ENCODE results near the gene RPS6KA2.

Gene RPS6KA2

DNA sequence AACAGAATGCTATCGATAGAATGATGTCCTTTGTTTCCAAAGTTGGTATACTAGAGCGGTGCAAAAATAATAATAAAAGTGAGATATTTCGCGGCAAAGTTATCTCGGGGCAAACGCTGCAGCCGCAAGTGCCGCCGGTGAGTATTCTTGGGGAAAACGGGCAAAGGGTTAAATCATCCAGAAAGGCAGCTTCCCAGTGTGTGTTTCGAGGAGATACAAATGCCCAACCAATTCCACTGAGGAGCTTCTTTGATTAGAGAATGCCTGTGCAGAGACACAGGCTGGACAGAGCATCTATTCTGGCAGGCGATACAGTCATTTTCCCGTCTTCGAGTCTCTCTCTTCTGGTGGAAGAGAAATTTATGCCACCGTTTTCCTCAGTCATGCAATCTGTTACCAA lies 186.3 kb downstream of the RPS6KA2 start:
- Histone ChIP-seq H3K27me3 (ENCODE audit: insufficient read depth, poor library complexity, severe bottlenecking) (no peaks in the 10 kb centered on the region), H3K27ac (replicated peaks) (no peak overlapping the region), H3K4me3 (replicated peaks; ENCODE audit: insufficient read depth, low read length) (no peak overlapping the region)
- no peak for TF ChIP-seq POLR2AphosphoS5 (IDR thresholded peaks at IDR 0.05; ENCODE audit: low read depth)
- TF ChIP-seq CTCF (IDR thresholded peaks at IDR 0.05; ENCODE audit: insufficient read depth, low read length): no peak
- no peak for TF ChIP-seq GABPA (IDR thresholded peaks at IDR 0.05; ENCODE audit: low read depth)
- TF ChIP-seq SPI1 (IDR thresholded peaks at IDR 0.05; ENCODE audit: borderline replicate concordance, low read depth): no peak
- TF ChIP-seq, protein P1, sequence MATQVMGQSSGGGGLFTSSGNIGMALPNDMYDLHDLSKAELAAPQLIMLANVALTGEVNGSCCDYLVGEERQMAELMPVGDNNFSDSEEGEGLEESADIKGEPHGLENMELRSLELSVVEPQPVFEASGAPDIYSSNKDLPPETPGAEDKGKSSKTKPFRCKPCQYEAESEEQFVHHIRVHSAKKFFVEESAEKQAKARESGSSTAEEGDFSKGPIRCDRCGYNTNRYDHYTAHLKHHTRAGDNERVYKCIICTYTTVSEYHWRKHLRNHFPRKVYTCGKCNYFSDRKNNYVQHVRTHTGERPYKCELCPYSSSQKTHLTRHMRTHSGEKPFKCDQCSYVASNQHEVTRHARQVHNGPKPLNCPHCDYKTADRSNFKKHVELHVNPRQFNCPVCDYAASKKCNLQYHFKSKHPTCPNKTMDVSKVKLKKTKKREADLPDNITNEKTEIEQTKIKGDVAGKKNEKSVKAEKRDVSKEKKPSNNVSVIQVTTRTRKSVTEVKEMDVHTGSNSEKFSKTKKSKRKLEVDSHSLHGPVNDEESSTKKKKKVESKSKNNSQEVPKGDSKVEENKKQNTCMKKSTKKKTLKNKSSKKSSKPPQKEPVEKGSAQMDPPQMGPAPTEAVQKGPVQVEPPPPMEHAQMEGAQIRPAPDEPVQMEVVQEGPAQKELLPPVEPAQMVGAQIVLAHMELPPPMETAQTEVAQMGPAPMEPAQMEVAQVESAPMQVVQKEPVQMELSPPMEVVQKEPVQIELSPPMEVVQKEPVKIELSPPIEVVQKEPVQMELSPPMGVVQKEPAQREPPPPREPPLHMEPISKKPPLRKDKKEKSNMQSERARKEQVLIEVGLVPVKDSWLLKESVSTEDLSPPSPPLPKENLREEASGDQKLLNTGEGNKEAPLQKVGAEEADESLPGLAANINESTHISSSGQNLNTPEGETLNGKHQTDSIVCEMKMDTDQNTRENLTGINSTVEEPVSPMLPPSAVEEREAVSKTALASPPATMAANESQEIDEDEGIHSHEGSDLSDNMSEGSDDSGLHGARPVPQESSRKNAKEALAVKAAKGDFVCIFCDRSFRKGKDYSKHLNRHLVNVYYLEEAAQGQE (IDR thresholded peaks at IDR 0.05; ENCODE audit: insufficient replicate concordance, low read depth): no peak
- DNase-seq (ENCODE audit: low read depth in 1 of 2, low spot score in 1 of 2): no peak

GRCh38 chr6:166440106-166440505 lies 186.9 kb downstream of the RPS6KA2 start:
- DNase-seq (ENCODE audit: low read depth in 1 of 2, low spot score in 1 of 2): no peak
- TF ChIP-seq SPI1 (IDR thresholded peaks at IDR 0.05; ENCODE audit: borderline replicate concordance, low read depth) (no peak), POLR2AphosphoS5 (IDR thresholded peaks at IDR 0.05; ENCODE audit: low read depth) (no peak), CTCF (IDR thresholded peaks at IDR 0.05; ENCODE audit: insufficient read depth, low read length) (no peak), GABPA (IDR thresholded peaks at IDR 0.05; ENCODE audit: low read depth) (no peak)
- TF ChIP-seq, protein P1 (IDR thresholded peaks at IDR 0.05; ENCODE audit: insufficient replicate concordance, low read depth): no peak
- Histone ChIP-seq H3K27ac (replicated peaks) (no peak overlapping the region), H3K27me3 (ENCODE audit: insufficient read depth, poor library complexity, severe bottlenecking) (no peaks in the 10 kb centered on the region), H3K4me3 (replicated peaks; ENCODE audit: insufficient read depth, low read length) (no peak overlapping the region)

DNA sequence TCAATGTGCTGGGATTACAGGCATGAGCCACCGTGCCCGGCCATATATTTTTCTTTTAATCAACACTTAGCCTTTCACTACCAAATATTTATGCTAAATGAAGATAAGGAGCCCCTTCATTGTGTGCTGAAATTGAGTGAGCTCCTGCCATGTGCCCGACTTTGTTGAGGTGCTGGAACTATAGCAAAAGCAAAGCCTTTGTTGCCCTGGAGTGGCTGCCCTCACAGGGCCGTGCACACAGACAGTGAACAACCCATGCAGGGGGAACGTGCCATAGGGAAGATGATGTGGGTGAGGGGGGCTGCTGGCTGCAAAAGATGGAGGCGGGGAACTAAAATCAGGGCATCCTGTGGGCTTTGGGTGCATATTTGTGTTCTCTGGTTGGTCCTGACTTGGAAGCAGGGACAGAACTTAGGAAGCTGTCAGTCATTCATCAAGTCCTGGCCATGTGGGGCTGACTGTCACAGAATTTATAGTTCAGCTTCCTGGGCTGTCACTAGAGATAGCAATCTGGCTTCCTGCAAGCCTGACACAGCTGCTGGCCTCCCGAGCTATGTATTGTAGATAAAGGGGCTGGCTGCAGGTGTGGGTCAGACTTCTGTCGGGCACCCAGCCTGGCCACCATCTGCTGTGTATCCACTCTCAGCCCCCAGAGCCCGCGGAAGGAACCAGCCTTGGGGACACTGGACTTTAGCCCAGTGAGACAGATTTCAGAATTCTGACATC lies 187.5 kb downstream of the RPS6KA2 start:
- H3K27me3 ChIP-seq (ENCODE audit: insufficient read depth, poor library complexity, severe bottlenecking): no peaks in the 10 kb centered on the region
- DNase-seq (ENCODE audit: low read depth in 1 of 2, low spot score in 1 of 2): no peak
- no peak overlapping the region for H3K4me3 ChIP-seq (replicated peaks; ENCODE audit: insufficient read depth, low read length)
- TF ChIP-seq CTCF (IDR thresholded peaks at IDR 0.05; ENCODE audit: insufficient read depth, low read length) (no peak), SPI1 (IDR thresholded peaks at IDR 0.05; ENCODE audit: borderline replicate concordance, low read depth) (no peak), POLR2AphosphoS5 (IDR thresholded peaks at IDR 0.05; ENCODE audit: low read depth) (no peak), GABPA (IDR thresholded peaks at IDR 0.05; ENCODE audit: low read depth) (no peak)
- TF ChIP-seq, protein P1 (IDR thresholded peaks at IDR 0.05; ENCODE audit: insufficient replicate concordance, low read depth): no peak
- no peak overlapping the region for H3K27ac ChIP-seq (replicated peaks)

All from HL-60 (cell line).